CD4-positive, alpha-beta T cell treated with Interleukin-2 at 100 ng/mL for 4 hours (primary cell): Measurements from ENCODE around the gene APOA1.

Experiments
- DNase-seq: peaks from one replicate; pipeline ENCODE4 v3.0.0-alpha.2; 2020; ENCODE audit warnings: low spot score

APOA1 gene

DNA sequence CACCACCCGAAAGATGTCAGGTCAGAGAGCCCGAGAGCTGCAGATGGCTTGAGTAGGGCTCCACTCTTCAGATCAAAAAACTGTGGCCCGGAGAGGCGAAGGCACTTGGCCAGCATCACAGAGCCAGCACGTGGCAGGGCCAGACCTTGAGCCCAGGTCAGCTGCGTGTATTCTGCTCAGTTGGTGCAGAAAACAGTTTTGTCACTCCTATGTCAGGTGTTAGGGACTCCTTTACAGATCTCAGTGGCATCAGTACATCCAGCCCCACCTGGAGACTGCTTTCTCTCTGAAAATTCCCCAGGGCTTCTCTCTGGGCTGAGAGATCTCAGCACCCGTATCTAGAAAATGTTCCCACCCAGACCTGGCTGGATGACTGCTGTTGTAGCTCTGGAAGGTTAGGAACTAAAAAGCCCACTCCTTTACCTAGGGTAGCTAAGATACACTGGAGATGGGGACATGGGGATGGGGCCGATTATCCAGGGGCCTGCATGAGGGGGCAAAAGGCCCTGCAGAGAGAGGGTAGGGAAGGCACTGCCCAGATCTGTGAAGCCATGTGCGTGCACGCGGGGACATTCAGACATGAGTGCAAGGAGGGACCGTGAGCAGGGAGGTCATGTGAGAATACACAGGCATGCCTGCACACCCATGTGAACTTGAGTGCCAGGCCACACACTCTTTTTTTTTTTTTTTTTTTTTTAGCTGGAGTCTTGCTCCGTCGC lies 3.4 kb downstream of the APOA1 start:
- no peak for DNase-seq

DNA sequence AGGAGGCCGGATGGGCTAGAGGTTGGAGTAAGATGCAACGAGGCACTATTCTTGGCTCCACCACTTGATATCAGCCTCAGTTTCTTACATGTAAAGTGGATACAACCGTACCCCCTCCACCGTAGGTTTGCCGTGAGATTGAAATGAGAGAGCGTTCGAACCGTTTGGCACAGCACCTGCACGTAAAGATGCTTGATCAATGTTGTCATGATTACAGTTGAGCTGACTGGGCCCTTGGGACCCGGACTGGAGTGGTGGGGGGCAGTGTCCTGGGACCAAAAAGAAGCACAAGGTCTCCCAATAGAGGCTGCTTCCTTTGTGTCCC lies 4.0 kb downstream of the APOA1 start:
- DNase-seq: no peak

DNA sequence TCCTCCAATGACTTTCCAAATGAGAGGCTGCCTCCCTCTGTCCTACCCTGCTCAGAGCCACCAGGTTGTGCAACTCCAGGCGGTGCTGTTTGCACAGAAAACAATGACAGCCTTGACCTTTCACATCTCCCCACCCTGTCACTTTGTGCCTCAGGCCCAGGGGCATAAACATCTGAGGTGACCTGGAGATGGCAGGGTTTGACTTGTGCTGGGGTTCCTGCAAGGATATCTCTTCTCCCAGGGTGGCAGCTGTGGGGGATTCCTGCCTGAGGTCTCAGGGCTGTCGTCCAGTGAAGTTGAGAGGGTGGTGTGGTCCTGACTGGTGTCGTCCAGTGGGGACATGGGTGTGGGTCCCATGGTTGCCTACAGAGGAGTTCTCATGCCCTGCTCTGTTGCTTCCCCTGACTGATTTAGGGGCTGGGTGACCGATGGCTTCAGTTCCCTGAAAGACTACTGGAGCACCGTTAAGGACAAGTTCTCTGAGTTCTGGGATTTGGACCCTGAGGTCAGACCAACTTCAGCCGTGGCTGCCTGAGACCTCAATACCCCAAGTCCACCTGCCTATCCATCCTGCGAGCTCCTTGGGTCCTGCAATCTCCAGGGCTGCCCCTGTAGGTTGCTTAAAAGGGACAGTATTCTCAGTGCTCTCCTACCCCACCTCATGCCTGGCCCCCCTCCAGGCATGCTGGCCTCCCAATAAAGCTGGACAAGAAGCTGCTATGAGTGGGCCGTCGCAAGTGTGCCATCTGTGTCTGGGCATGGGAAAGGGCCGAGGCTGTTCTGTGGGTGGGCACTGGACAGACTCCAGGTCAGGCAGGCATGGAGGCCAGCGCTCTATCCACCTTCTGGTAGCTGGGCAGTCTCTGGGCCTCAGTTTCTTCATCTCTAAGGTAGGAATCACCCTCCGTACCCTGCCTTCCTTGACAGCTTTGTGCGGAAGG lies 4.8 kb downstream of the APOA1 start:
- DNase-seq: no peak

DNA sequence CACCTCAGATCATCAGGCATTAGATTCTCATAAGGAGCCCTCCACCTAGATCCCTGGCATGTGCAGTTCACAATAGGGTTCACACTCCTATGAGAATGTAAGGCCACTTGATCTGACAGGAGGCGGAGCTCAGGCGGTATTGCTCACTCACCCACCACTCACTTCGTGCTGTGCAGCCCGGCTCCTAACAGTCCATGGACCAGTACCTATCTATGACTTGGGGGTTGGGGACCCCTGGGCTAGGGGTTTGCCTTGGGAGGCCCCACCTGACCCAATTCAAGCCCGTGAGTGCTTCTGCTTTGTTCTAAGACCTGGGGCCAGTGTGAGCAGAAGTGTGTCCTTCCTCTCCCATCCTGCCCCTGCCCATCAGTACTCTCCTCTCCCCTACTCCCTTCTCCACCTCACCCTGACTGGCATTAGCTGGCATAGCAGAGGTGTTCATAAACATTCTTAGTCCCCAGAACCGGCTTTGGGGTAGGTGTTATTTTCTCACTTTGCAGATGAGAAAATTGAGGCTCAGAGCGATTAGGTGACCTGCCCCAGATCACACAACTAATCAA lies 5.6 kb downstream of the APOA1 start:
- DNase-seq: no peak

DNA sequence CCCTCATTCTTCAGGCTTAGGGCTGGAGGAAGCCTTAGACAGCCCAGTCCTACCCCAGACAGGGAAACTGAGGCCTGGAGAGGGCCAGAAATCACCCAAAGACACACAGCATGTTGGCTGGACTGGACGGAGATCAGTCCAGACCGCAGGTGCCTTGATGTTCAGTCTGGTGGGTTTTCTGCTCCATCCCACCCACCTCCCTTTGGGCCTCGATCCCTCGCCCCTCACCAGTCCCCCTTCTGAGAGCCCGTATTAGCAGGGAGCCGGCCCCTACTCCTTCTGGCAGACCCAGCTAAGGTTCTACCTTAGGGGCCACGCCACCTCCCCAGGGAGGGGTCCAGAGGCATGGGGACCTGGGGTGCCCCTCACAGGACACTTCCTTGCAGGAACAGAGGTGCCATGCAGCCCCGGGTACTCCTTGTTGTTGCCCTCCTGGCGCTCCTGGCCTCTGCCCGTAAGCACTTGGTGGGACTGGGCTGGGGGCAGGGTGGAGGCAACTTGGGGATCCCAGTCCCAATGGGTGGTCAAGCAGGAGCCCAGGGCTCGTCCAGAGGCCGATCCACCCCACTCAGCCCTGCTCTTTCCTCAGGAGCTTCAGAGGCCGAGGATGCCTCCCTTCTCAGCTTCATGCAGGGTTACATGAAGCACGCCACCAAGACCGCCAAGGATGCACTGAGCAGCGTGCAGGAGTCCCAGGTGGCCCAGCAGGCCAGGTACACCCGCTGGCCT lies 7.1 kb downstream of the APOA1 start:
- no peak for DNase-seq

DNA sequence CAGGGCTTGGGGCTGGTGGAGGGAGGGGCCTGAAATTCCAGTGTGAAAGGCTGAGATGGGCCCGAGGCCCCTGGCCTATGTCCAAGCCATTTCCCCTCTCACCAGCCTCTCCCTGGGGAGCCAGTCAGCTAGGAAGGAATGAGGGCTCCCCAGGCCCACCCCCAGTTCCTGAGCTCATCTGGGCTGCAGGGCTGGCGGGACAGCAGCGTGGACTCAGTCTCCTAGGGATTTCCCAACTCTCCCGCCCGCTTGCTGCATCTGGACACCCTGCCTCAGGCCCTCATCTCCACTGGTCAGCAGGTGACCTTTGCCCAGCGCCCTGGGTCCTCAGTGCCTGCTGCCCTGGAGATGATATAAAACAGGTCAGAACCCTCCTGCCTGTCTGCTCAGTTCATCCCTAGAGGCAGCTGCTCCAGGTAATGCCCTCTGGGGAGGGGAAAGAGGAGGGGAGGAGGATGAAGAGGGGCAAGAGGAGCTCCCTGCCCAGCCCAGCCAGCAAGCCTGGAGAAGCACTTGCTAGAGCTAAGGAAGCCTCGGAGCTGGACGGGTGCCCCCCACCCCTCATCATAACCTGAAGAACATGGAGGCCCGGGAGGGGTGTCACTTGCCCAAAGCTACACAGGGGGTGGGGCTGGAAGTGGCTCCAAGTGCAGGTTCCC lies 7.8 kb downstream of the APOA1 start, which contains the start of gene APOC3:
APOC3 (plus strand) TSS at position 383 of the 659 bp plus-strand sequence. CDS start 676 bp downstream, outside the sequence.
- DNase-seq: no peak

DNA sequence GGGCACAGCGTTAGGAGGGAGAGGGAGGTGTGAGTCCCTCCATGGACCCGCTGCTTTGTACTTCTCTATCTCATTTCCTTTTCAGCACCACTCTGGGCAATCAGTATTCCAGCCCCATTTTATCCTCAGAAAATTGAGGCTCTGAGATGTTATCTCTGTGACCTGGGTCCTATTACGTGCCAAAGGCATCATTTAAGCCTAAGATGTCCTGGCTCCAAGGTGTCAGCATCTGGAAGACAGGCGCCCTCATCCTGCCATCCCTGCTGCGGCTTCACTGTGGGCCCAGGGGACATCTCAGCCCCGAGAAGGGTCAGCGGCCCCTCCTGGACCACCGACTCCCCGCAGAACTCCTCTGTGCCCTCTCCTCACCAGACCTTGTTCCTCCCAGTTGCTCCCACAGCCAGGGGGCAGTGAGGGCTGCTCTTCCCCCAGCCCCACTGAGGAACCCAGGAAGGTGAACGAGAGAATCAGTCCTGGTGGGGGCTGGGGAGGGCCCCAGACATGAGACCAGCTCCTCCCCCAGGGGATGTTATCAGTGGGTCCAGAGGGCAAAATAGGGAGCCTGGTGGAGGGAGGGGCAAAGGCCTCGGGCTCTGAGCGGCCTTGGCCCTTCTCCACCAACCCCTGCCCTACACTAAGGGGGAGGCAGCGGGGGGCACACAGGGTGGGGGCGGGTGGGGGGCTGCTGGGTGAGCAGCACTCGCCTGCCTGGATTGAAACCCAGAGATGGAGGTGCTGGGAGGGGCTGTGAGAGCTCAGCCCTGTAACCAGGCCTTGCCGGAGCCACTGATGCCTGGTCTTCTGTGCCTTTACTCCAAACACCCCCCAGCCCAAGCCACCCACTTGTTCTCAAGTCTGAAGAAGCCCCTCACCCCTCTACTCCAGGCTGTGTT lies 8.5 kb downstream of the APOA1 start:
- DNase-seq: no peak

DNA sequence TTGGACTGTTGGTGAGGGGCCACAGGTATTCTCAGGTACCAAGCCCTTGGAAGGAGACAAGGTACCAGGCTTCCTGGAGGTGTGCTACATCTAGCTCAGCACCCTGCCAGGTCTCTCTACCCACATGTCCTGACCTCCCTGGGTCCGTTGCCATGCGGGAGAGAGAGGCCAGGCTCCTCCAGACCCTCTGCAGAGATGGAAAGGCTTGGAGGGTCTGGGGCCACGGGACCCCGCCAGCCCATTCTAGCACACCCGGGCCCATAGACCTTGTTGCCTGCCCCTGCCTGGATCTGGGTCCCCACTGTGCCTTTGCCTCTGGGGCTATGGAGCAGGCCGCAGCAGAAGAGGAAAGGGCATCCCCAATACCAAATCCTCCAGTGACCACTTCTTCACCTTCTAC lies 10.0 kb downstream of the APOA1 start:
- no peak for DNase-seq

DNA sequence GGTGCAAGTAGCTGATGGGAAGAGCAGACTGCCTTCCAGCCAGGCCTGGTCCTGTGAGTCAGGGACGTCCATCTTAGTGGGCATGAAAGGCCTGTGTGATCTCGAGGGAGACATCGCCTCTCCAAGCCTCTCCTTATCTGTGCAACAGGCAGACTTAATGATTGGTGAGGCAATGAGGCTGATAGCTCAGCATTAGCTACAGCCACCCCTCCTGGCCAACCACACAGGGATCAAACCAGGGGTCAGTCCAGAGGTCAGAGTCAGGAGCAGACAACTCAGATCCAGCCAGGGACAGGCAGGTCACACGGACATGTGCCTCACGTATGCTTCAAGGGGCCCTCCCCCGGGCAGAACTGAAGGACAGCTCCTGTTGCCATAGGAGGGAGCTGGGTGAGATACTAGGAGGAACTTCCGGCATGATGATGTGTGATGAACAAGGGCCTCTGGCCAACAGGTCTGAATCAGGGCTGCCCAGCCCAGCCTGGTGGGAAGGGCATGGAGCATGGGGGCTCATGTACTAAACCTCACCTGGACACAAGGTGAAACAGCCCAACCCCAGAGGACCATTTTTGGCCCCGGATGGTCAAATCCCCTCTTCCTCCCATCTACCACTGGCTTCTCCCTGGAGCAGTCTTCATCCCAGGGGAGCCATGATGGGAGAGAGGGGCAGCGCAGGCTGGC lies 10.5 kb downstream of the APOA1 start:
- no peak for DNase-seq

DNA sequence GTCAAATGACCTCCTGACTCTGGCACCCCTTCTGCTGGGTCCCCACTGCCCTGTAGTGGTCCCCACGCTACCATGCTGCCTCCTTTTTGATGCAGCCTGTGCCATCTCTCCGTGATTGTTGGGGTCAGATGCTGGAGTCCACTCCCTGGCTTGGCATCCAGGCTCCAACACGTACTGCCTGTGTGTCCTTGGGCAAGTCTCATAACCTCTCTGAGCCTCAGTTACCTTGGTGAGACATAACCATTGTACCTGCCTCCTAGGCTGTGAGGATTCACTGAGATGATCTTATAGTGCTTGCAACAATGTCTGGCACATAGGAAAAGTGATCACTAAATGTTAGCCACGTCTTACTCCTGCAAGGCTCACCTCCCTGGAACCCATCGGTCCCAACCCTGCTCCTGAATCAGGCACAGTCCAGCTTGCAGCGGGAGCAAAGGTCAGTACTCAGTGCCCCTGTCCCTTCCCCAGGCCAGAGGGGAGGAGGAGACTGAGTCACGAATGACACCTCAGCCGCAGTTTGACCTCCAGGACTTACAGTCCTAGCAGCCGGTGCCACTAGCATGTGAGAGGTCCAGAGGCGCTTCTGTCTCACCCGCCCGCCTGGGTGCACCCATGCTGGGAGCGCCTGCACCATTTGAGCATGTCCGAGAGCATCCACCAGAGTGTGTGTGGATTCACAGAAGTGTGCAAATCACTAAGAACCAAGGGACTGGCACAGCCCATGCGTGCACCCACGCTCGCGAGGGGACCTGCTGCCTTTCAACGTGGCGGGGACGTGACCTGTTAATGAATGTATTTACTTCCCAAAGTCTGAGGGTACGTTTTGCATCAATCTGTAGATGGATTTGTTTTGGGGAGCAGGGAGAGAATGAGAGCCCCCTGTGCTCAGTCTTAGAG lies 11.3 kb downstream of the APOA1 start:
- no peak for DNase-seq

DNA sequence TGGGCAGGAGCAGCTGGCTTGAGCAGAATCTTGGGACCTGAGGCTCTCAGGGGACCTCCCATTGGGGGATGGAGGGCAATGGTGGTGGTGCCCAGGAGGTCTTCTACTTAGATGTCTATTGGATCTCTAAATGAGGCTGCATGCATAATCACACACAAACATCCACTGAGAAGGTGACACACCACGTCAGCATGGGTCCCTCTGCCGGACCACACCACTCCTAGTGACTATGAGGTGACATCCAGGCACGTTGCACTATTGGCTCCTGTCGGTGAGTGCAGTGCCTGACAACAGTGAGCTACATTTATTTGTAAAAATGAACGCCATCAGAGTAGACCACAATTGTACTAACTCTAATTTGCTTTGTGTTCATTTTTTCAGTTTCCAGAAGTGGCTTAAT lies 12.0 kb downstream of the APOA1 start:
- DNase-seq: no peak

DNA sequence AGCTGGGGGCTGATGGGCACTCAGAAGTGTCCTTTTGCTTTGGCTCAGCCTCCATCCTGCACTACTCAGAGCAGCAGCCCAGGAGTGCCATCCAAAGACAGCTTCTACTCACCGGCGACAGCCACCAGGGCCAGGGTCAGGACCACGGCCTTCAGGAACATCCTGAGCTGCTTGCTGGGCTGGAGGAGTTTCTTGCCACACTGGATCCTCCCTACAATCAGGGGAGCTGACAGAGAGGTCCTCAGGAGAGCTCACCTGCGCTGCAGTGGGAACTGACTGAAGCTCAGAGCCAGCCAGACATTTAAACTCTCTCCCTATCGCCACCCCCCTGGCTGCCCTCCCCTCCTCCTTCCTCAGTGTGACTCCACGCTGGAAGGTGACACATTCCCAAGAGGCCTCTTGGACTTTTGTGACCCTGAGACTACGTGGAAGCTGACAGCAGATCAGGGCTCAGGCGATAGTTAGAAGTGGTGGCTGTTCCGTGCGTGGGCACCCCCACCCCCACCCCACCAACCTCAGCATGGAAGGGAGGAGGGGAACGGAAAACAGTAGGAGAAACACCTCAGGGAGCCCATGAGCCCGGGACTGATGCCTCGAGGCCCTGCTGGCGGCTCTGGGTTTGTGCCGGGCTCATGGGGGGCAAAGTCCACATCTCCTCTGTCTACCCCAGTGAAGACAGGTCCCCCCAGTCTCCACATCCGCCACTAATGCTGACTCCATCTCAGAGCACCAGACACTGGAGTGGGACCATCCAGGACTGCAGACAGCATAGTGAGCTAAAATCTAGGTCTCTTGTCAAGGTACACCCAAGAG lies 14.2 kb downstream of the APOA1 start, which contains the start of gene APOA4:
APOA4 (minus strand) TSS at position 274 of the 813 bp plus-strand sequence; CDS start at position 161, 113 bp downstream.
- DNase-seq: no peak

DNA sequence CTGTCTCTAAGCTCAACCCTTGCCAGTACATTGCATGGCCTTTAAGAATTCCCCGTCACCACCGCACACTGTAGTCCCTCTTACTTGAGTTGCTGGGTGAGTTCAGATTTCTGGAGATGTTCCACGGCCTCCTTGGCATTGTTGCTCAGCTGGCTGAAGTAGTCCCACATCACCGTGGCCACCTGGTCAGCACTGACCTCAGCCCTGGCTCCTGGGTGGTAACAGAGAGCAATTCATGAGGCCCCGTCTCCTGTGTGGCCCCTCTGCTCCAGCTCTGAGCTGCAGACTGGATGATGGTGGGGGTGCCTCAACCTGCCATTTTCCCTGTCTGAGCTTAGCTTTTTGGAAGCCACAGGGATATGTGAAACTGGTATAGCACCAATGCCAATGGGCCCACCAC lies 14.8 kb downstream of the APOA1 start:
- DNase-seq: no peak

DNA sequence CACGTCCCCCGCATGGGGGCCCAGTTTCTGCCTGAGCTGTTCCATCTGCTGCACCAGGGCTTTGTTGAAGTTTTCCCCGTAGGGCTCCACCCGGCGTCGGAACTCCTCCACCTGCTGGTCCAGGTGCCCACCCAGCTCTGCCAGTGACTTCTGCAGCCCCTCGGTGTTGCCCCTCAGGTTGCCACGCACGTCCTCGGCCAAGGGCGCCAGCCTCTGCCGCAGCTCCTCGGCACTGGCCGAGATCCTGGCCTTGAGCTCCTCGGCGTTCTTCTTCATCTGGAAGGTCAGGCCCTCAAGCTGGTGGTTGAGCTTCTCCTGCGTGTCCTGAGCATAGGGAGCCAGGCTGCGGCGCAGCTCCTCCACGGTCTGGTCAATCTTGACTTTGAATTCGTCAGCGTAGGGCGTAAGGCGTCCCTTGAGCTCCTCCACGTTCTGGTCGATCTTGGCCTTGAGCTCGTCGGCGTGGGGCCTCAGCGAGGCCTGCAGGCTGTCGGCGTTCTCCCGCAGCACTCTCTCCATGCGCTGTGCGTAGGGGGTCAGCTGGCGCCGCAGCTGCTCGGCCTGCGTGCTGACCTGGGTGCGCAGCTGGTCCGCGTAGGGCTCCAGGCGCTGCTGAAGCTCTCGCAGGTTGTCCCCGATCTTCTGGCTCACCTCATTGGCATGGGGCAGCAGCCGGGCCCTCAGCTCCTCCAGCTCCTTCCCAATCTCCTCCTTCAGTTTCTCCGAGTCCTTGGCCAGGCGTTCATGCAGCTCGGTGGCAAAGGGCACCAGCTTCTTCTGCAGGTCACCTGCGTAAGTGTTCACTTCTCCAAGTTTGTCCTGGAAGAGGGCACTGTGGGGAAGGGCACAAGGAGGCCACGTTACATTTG lies 16.1 kb downstream of the APOA1 start:
- no peak for DNase-seq

DNA sequence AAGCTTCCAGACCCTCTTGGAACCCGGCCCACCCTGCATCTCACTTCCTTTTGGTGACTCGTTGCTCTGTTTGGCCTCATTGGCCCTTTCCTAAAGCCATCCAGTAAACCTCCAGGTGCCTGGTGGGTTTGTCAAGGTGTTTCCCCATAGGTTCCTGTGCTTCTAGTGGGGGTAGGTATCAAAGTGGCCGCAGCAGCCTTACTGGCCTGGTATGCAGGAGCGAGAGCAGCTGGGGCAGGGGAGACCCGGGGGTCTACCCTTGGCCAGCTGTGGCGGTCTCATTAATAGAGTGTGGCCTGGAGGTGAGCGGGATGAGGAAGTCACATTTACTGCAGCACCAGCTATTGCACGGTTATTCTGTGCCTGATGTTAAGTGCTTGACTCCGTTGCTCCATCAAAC lies 18.4 kb downstream of the APOA1 start:
- DNase-seq: no peak

DNA sequence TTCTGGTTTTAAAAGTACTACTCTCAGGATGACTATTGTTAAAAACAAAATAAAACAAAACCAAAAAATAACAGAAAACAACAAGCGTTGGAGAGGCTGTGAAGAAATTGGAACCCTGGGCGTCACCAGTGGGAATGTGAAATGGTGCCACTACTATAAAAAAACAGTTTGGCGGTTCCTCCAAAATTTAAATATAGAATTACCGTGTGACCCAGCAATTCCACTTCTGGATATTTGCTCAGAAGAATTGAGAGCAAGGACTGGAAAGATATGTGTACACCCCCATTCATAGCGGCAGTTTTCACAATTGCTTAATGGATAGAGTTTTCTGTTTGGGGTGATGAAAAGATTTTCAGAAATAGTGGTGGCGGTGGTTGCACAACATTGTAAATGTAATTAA lies 22.9 kb downstream of the APOA1 start:
- DNase-seq: no peak
